ENCODE measurements around the gene ZNF454. TPM values are rescaled to one million over a fixed set of nuclear protein-coding genes. Genes with fewer than 3 reads are reported as not detected.

The ZNF454 gene
- total RNA-seq, 2 donors from 2014 or later = 0.86 TPM; not detected in 1

GRCh38 chr5:178988436-178989220 is 47.6 kb downstream of the ZNF454 start:
- WGBS, 2 experiments (ENCODE audit: insufficient coverage in 1 of 2, insufficient read length in 1 of 2) = 86 to 87% methylated on average over 15 to 27 of the region's 27 CpGs
- no peak for DNase-seq
- Histone ChIP-seq H3K9me3 (ENCODE audit: control insufficient read depth, low read length) (peaks cover 15% of the 10 kb centered on the region), H3K9ac (ENCODE audit: extremely low read depth, low read length, poor library complexity, severe bottlenecking) (no peak overlapping the region), H3K36me3 (ENCODE audit: control insufficient read depth, insufficient read depth, low read length) (no peaks in the 10 kb centered on the region), H3K4me1 (ENCODE audit: control insufficient read depth, insufficient read depth, low read length) (no peaks in the 10 kb centered on the region), H3K4me3 (ENCODE audit: low read length) (no peak overlapping the region), H3K27me3 (ENCODE audit: control insufficient read depth, insufficient read depth, low read length, poor library complexity, severe bottlenecking) (peaks cover 9% of the 10 kb centered on the region), H3K27ac (ENCODE audit: low read depth, low read length) (no peak overlapping the region)
- H3K4me3 Mint-ChIP-seq = no peak overlapping the region
- no peaks in the 10 kb centered on the region for H3K36me3 Mint-ChIP-seq (ENCODE audit: low read depth)
- H3K4me1 Mint-ChIP-seq = no peaks in the 10 kb centered on the region
- H3K27me3 Mint-ChIP-seq (ENCODE audit: insufficient read depth) = peaks cover 25% of the 10 kb centered on the region
- no peak overlapping the region for H3K27ac Mint-ChIP-seq
- TF ChIP-seq CTCF (conservative IDR thresholded peaks at IDR 0.05) = no peak
- H3K9me3 Mint-ChIP-seq = peaks cover 56% of the 10 kb centered on the region

GRCh38 chr5:178989311-178989710 is 48.3 kb downstream of the ZNF454 start:
- H3K27ac ChIP-seq (ENCODE audit: low read depth, low read length) = no peak overlapping the region
- H3K4me1 Mint-ChIP-seq = no peaks in the 10 kb centered on the region
- no peak for TF ChIP-seq CTCF (conservative IDR thresholded peaks at IDR 0.05)
- WGBS, 2 experiments (ENCODE audit: insufficient coverage in 1 of 2, insufficient read length in 1 of 2) = 83 to 90% methylated on average over 7 of the region's 7 CpGs
- peaks cover 32% of the 10 kb centered on the region for H3K27me3 Mint-ChIP-seq (ENCODE audit: insufficient read depth)
- no peaks in the 10 kb centered on the region for H3K4me1 ChIP-seq (ENCODE audit: control insufficient read depth, insufficient read depth, low read length)
- peaks cover 16% of the 10 kb centered on the region for H3K27me3 ChIP-seq (ENCODE audit: control insufficient read depth, insufficient read depth, low read length, poor library complexity, severe bottlenecking)
- H3K4me3 Mint-ChIP-seq = no peak overlapping the region
- no peak for DNase-seq
- no peak overlapping the region for H3K9ac ChIP-seq (ENCODE audit: extremely low read depth, low read length, poor library complexity, severe bottlenecking)
- H3K9me3 Mint-ChIP-seq = peaks cover 49% of the 10 kb centered on the region
- no peak overlapping the region for H3K4me3 ChIP-seq (ENCODE audit: low read length)
- H3K27ac Mint-ChIP-seq = no peak overlapping the region
- no peaks in the 10 kb centered on the region for H3K36me3 ChIP-seq (ENCODE audit: control insufficient read depth, insufficient read depth, low read length)
- peaks cover 11% of the 10 kb centered on the region for H3K9me3 ChIP-seq (ENCODE audit: control insufficient read depth, low read length)
- no peaks in the 10 kb centered on the region for H3K36me3 Mint-ChIP-seq (ENCODE audit: low read depth)

- no peaks in the 10 kb centered on the region for H3K36me3 ChIP-seq (ENCODE audit: control insufficient read depth, insufficient read depth, low read length)
- peaks cover 38% of the 10 kb centered on the region for H3K9me3 Mint-ChIP-seq
- H3K27ac Mint-ChIP-seq = no peak overlapping the region
- WGBS, 2 experiments (ENCODE audit: insufficient coverage in 1 of 2, insufficient read length in 1 of 2) = 82 to 90% methylated on average over 6 to 12 of the region's 12 CpGs
- no peak overlapping the region for H3K4me3 ChIP-seq (ENCODE audit: low read length)
- no peak overlapping the region for H3K9ac ChIP-seq (ENCODE audit: extremely low read depth, low read length, poor library complexity, severe bottlenecking)
- no peak overlapping the region for H3K4me3 Mint-ChIP-seq
- peaks cover 39% of the 10 kb centered on the region for H3K27me3 Mint-ChIP-seq (ENCODE audit: insufficient read depth)
- TF ChIP-seq CTCF (conservative IDR thresholded peaks at IDR 0.05) = no peak
- H3K36me3 Mint-ChIP-seq (ENCODE audit: low read depth) = no peaks in the 10 kb centered on the region
- H3K9me3 ChIP-seq (ENCODE audit: control insufficient read depth, low read length) = peaks cover 11% of the 10 kb centered on the region
- no peak overlapping the region for H3K27ac ChIP-seq (ENCODE audit: low read depth, low read length)
- peaks cover 25% of the 10 kb centered on the region for H3K27me3 ChIP-seq (ENCODE audit: control insufficient read depth, insufficient read depth, low read length, poor library complexity, severe bottlenecking)
- no peaks in the 10 kb centered on the region for H3K4me1 ChIP-seq (ENCODE audit: control insufficient read depth, insufficient read depth, low read length)
- H3K4me1 Mint-ChIP-seq = peaks cover 2% of the 10 kb centered on the region
- no peak for DNase-seq
These were observed 49.5 kb downstream of the ZNF454 start for GRCh38 chr5:178990491-178990890.
